Right lobe of liver (tissue), 4 donors: ENCODE measurements around the gene LRPAP1.

Source experiments
- CTCF ChIP-seq, 4 donors: fragments of 200-600 bp in 3 of 4; fragments of 450-650 bp in 1 of 4; IDR thresholded peaks; one replicate each; pipeline versions ENCODE4 v1.5.1 to v1.8.0; 2016 to 2022; ENCODE audit warnings: antibody characterized with exemption in 4 of 4, mild to moderate bottlenecking in 2 of 4
- POLR2A ChIP-seq: fragments of 450-650 bp; IDR thresholded peaks from one replicate; pipeline ENCODE4 v1.6.1; 2017; ENCODE audit warnings: antibody characterized with exemption, mild to moderate bottlenecking
- donor health status: DM: no; HTN: no; CAD: no.
- donor health status: DM: no; HTN: no; CAD: no.
- donor health status: DM: no; HTN: yes; CAD: no.

GRCh38 chr4:3485011-3485791 lies 47.0 kb downstream of the LRPAP1 start:
- TF ChIP-seq CTCF (IDR thresholded peaks at IDR 0.05): no peak
- TF ChIP-seq POLR2A: no peak
